HL-60 (cell line): ENCODE results near the gene MPV17L2.

Source experiments
- DNase-seq, 2 experiments: peaks; one replicate each; pipeline ENCODE4 v3.0.0-alpha.2; 2010 to 2020; ENCODE audit warnings: low read depth in 1 of 2, low spot score in 1 of 2
- H3K27ac ChIP-seq: fragments of 250-450 bp; sonication (Bioruptor Pico); replicated peaks from 2 replicates; pipeline ENCODE4 v1.5.1; 2020; ENCODE audit warnings: mild to moderate bottlenecking, moderate library complexity
- H3K27me3 ChIP-seq: fragments of 250-450 bp; sonication (Bioruptor Pico); 2 replicates; pipeline ENCODE4 v1.5.1; 2021; ENCODE audit warnings: mild to moderate bottlenecking, moderate library complexity; ENCODE audit not compliant: insufficient read depth, poor library complexity, severe bottlenecking
- H3K4me3 ChIP-seq: replicated peaks from 2 replicates; pipeline ENCODE4 v1.5.1; 2011; ENCODE audit warnings: mild to moderate bottlenecking, control low read depth, low read length; ENCODE audit not compliant: insufficient read depth
- CTCF ChIP-seq: IDR thresholded peaks from one replicate; pipeline ENCODE4 v1.5.1; 2011; ENCODE audit warnings: low read length, control low read depth, inconsistent platforms; ENCODE audit not compliant: insufficient read depth
- GABPA ChIP-seq: IDR thresholded peaks from 2 replicates; pipeline ENCODE4 v1.6.1; 2012; ENCODE audit warnings: low read depth
- POLR2AphosphoS5 ChIP-seq: IDR thresholded peaks from 2 replicates; pipeline ENCODE4 v1.6.1; 2012; ENCODE audit warnings: low read depth
- REST ChIP-seq: IDR thresholded peaks from 2 replicates; pipeline ENCODE4 v1.6.1; 2012; ENCODE audit warnings: low read depth; ENCODE audit not compliant: insufficient replicate concordance
- SPI1 ChIP-seq: IDR thresholded peaks from 2 replicates; pipeline ENCODE4 v1.6.1; 2012; ENCODE audit warnings: low read depth, mild to moderate bottlenecking, borderline replicate concordance
- long read RNA-seq: library from polyadenylated mRNA; unstranded; transcript quantifications from one replicate; pipeline ENCODE4 v2.0.0, GENCODE V29; 2020

Gene MPV17L2
- long read RNA-seq, transcript MPV17L2-204 (5 exons, 1,408 nt): major isoform, 99 of 108 reads
- long read RNA-seq, partial matches to known transcripts: 4 of 108 reads
- long read RNA-seq, other reads (novel, unspliced or antisense): 5 of 108 reads

GRCh38 chr19:18192673-18193387 lies at the start of gene MPV17L2:
TSS of gene MPV17L2 (plus strand) at chr19:18193218. CDS start at chr19:18193282, 64 bp downstream.
- no peak for TF ChIP-seq REST
- TF ChIP-seq POLR2AphosphoS5: peak; percentile 11; the same call in 1 of the 2 replicates
- peak; percentile 100 for DNase-seq
- Histone ChIP-seq H3K27me3 (no peaks in the 10 kb centered on the region), H3K4me3 (peak within 1 kb of the TSS; percentile 95), H3K27ac (peak within 1 kb of the TSS; percentile 74)

GRCh38 chr19:18143902-18144301 lies 49.1 kb upstream of the MPV17L2 start:
- no peak overlapping the region for H3K4me3 ChIP-seq
- no peak for DNase-seq
- TF ChIP-seq POLR2AphosphoS5 (no peak), GABPA (no peak), REST (no peak), CTCF (no peak), SPI1 (no peak)
- no peak overlapping the region for H3K27ac ChIP-seq
- no peaks in the 10 kb centered on the region for H3K27me3 ChIP-seq

GRCh38 chr19:18144361-18144760 lies 48.7 kb upstream of the MPV17L2 start:
- TF ChIP-seq REST: no peak
- H3K4me3 ChIP-seq: no peak overlapping the region
- H3K27ac ChIP-seq: no peak overlapping the region
- no peak for DNase-seq
- no peaks in the 10 kb centered on the region for H3K27me3 ChIP-seq

GRCh38 chr19:18144906-18145305 lies 48.1 kb upstream of the MPV17L2 start:
- no peak overlapping the region for H3K27ac ChIP-seq
- H3K27me3 ChIP-seq: no peaks in the 10 kb centered on the region
- TF ChIP-seq POLR2AphosphoS5 (no peak), REST (no peak), GABPA (no peak), CTCF (no peak), SPI1 (no peak)
- DNase-seq: no peak
- no peak overlapping the region for H3K4me3 ChIP-seq
